Upper lobe of left lung (tissue), 4 donors: ENCODE measurements around the gene HACD1.

Experiments
- CTCF ChIP-seq, 6 experiments: fragments of 450-650 bp in 4 of 6; fragments of 200-600 bp in 2 of 6; sonication (generic) in 2 of 6; IDR thresholded peaks; one replicate each; pipeline ENCODE4 v1.5.1; 2016 to 2019; ENCODE audit warnings: antibody characterized with exemption in 6 of 6
- POLR2A ChIP-seq, 4 donors: fragments of 450-650 bp; IDR thresholded peaks; one replicate each; pipeline ENCODE4 v1.5.1; 2016 to 2017; ENCODE audit warnings: antibody characterized with exemption in 4 of 4, mild to moderate bottlenecking in 2 of 4

DNA sequence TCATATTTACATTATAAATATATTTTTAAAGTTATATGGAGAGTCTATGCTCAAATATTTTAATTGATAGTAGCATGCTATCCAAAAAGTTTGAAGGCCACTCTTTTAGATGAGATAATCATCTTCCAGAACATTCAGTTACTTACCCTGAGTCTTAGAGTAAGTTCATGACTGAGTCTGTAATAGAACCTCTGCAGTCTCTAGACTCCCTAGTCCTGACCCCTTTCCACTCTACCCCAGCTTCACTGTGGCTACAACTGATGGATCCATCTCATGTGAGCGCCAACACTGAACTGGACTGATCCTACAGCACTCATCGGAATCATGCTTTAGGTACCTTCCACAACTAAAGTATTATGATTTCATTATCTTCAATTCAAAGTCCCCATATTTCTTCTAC lies 10.1 kb downstream of the HACD1 start:
- no peak for TF ChIP-seq CTCF (IDR thresholded peaks at IDR 0.05)
- no peak for TF ChIP-seq POLR2A (IDR thresholded peaks at IDR 0.05)
